ENCODE data around the gene CYP2E1. TPM values are rescaled to one million over a fixed set of nuclear protein-coding genes. Genes with fewer than 3 reads are reported as not detected.
"Not testable (repeated sequence)": the region's sequence is repeated elsewhere in the genome, so short reads cannot be mapped to it uniquely, and the experiment has no call there.

CYP2E1 gene
- total RNA-seq, 1 donor from 2014 or later = 0.40 TPM

DNA sequence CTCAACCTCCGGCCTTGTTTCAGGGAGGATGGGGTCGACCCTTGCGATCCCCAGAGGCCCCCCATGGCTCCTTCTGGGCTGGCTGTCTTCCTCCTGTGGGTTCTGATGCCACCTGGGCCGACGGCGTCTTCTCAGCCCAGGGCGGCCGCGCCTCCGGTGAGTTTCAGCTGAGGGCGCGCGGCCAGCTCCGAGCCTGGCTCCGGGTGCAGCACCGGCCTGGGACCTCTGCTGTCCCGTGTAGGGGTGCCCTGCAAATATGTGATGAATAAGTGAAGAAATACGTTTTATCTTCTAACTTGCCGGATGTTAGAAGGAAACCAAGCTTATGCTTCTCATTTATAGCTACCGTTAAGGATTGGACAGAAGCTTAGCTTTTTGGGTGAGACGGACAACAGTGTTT, 42.6 kb downstream of the CYP2E1 start:
- H3K4me1 Mint-ChIP-seq; DNase-seq; intact Hi-C loops (cut with micrococcal nuclease); H3K27me3 Mint-ChIP-seq; H3K36me3 Mint-ChIP-seq (ENCODE audit: low read depth); H3K4me3 Mint-ChIP-seq; H3K27ac Mint-ChIP-seq: not testable (repeated sequence)
- peaks cover 10% of the 10 kb centered on the region for H3K9me3 Mint-ChIP-seq

DNA sequence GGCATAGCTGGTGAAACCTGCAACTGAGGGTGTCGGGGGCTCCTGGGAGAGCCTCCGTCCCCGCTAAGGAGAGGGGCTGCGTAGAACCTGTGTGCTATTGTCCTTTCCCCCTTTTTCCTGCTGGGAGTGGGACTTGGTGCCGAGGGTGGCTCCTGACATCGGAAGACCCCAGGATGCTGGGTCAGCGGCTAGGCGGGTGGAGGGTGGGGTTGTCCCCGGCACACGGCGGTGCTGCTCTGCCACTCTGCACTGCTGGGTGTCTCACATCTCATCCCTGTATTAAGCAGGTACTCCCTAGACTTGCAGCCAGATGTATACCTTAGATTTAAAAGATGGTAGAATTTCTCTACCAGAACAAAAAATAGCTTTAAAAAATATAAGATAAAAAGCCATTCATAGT, 44.9 kb downstream of the CYP2E1 start:
- H3K9me3 Mint-ChIP-seq; H3K27me3 Mint-ChIP-seq; intact Hi-C loops (cut with micrococcal nuclease); DNase-seq; H3K4me3 Mint-ChIP-seq; H3K36me3 Mint-ChIP-seq (ENCODE audit: low read depth); H3K4me1 Mint-ChIP-seq; H3K27ac Mint-ChIP-seq: not testable (repeated sequence)

DNA sequence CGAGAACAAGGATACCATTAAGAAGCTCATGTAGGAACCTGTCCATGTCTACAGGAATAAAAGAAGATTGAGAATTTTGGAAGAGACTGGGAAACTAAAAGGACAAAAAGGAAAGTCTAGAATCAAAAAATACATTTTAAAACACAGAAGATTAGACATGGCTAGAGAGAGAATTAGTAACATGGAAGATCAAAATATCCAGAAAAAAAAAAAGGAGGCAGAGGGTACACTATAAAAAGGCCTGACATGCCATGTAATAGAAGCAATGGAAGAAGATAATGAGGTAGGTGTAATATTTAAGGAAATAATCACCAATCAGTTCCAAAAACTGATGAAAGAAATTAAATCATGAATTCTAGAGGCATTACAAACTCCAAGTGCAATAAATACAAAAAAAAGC, 46.3 kb downstream of the CYP2E1 start:
- intact Hi-C loops (cut with micrococcal nuclease); DNase-seq; H3K4me1 Mint-ChIP-seq; H3K4me3 Mint-ChIP-seq; H3K27me3 Mint-ChIP-seq; H3K9me3 Mint-ChIP-seq; H3K27ac Mint-ChIP-seq; H3K36me3 Mint-ChIP-seq (ENCODE audit: low read depth): not testable (repeated sequence)

DNA sequence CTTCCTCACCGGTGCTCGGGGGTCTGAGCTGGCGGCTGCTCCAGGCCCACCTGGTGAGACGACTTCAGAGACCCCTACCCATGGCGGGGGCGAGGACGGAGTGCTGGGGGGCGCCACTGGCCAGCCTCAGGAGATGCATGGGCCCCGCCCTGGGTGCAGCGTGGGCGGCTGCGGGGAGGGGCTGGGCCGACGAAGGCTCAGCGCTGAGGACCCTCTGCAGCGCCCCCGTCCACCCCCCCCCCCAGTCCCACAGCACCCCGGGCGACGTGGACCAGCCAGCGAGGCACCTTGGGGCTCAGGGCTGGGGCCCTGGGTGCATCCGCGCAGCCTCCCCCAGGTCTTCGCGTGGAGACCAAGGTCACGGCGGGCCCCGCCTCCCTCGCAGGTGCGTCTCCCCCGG, 49.9 kb downstream of the CYP2E1 start:
- H3K27me3 Mint-ChIP-seq; H3K36me3 Mint-ChIP-seq (ENCODE audit: low read depth); H3K9me3 Mint-ChIP-seq; DNase-seq; H3K27ac Mint-ChIP-seq; intact Hi-C loops (cut with micrococcal nuclease); H3K4me1 Mint-ChIP-seq; H3K4me3 Mint-ChIP-seq: not testable (repeated sequence)

Other genes starting within 250 kb of the CYP2E1 start
- gene TUBGCP2, start 218.5 kb upstream of the CYP2E1 start, total RNA-seq = 65.3 and 70.6 TPM in 2 replicates
- gene ZNF511, start 218.4 kb upstream of the CYP2E1 start, total RNA-seq = 83.8 and 87.2 TPM in 2 replicates
- gene CALY, start 190.5 kb upstream of the CYP2E1 start, total RNA-seq = not detected in 2 replicates
- not detected in 2 replicates for gene PRAP1, start 180.0 kb upstream of the CYP2E1 start, total RNA-seq
- 43.6 and 46.6 TPM in 2 replicates for gene FUOM, start 169.3 kb upstream of the CYP2E1 start, total RNA-seq
- 64.3 and 66.3 TPM in 2 replicates for gene ECHS1, start 154.0 kb upstream of the CYP2E1 start, total RNA-seq
- gene PAOX, start 148.1 kb upstream of the CYP2E1 start, total RNA-seq = 9.3 and 9.4 TPM in 2 replicates
- 66.8 and 68.1 TPM in 2 replicates for gene MTG1, start 133.2 kb upstream of the CYP2E1 start, total RNA-seq
- gene SPRN, start 102.7 kb upstream of the CYP2E1 start, total RNA-seq = not detected in 2 replicates
- 0.76 and 0.77 TPM in 2 replicates for gene SCART1, start 73.4 kb upstream of the CYP2E1 start, total RNA-seq
- gene SYCE1, start 38.2 kb downstream of the CYP2E1 start, total RNA-seq = 0.37 and 0.38 TPM in 2 replicates
- not detected in 2 replicates for gene FRG2B, start 99.4 kb downstream of the CYP2E1 start, total RNA-seq